Measurements from ENCODE around the gene CRACR2B.

DNA sequence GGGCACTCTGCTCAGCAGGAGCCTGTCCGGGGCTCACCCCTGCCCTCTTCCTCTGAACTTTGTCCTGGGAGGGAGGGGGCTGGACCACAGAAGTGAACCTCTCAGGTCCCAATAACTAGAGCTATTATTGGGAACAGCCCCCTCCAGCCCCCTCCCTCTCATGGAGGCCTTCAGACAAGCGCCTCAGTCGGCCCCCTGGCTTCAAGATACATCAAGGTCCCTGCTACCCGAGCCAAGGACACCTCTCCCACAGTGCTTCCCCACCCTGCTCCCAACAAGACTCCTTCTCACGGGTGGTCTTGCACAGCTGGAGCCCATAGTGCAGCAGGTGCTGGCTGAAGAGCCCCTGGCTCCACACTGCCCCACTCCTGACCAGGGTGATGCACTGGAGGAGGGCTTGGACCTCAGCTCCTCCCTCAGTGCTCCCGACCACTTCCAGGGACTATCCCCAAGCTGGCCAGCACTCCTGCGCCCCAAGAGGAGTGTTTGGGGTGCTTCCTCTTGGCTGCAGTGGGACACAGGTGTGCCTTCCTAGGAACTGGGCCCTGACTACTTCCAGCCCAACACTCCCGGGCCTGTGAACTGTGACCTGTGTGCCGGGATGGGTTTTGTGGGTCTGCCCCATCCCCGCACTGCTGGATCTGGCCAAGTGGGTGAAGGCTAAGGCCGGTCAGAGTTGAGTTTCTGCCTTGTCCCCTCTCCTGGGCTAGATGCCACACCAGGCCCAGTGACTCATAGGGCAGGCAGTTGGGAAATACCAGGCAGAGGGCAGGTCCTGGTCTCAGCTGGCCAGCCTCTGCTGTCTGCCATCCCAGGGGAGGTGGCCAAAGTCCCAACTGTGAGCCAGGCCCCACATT lies 6.8 kb upstream of the CRACR2B start:
- TF ChIP-seq, protein P1, sequence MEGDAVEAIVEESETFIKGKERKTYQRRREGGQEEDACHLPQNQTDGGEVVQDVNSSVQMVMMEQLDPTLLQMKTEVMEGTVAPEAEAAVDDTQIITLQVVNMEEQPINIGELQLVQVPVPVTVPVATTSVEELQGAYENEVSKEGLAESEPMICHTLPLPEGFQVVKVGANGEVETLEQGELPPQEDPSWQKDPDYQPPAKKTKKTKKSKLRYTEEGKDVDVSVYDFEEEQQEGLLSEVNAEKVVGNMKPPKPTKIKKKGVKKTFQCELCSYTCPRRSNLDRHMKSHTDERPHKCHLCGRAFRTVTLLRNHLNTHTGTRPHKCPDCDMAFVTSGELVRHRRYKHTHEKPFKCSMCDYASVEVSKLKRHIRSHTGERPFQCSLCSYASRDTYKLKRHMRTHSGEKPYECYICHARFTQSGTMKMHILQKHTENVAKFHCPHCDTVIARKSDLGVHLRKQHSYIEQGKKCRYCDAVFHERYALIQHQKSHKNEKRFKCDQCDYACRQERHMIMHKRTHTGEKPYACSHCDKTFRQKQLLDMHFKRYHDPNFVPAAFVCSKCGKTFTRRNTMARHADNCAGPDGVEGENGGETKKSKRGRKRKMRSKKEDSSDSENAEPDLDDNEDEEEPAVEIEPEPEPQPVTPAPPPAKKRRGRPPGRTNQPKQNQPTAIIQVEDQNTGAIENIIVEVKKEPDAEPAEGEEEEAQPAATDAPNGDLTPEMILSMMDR (conservative IDR thresholded peaks at IDR 0.05): no peak
- TF ChIP-seq EZH2 (IDR thresholded peaks at IDR 0.05; ENCODE audit: low read depth): no peak
